ENCODE data around the gene ARMC9. TPM values are rescaled to one million over a fixed set of nuclear protein-coding genes. Genes with fewer than 3 reads are reported as not detected.

Gene ARMC9
- total and polyA plus RNA-seq, 2 of the 13 experiments (the other 11 are each of a cell fraction or from before 2014, with no cell fraction given), result 9.1 to 12.8 TPM

DNA sequence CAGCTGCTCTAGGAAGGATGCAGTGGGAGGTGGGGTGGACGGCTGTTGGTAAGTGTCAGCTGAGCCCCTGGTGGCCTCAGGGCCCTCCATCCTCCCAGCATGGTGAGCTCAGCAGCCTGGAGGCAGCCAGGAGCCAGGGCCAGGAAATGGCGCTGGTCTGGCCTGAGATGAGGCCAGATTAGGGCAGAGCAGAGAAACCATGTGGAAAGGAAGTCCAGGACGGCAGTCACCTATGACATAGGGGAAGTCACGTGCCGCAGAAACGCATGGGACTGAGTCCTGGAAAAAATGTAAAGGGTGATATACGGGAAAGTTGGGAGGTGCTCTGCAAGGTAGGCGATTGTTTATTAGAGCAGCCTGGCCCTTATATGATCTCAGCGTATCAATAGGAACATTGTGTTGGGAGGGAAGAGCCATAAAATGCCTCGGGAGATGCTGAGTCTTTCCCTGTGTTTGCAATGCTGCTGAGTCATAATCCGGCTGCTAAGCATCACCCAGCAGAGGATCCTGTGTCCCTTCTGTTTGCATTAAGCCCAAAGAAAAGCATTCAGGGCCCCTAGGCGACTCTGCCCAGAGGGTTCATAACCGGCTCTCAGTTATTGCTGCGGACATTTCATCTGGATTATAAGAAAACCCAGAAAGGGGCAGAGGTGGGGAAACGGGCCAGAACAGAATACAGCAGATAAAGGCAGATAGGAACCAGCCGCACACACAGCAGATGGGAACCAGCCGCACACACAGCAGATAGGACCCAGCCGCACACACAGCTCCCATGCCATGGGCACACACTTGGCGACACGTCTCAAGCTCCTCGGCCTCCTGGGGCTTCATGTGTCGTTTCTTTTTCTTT, 166.8 kb downstream of the ARMC9 start (continued):
- TF ChIP-seq, protein P1, sequence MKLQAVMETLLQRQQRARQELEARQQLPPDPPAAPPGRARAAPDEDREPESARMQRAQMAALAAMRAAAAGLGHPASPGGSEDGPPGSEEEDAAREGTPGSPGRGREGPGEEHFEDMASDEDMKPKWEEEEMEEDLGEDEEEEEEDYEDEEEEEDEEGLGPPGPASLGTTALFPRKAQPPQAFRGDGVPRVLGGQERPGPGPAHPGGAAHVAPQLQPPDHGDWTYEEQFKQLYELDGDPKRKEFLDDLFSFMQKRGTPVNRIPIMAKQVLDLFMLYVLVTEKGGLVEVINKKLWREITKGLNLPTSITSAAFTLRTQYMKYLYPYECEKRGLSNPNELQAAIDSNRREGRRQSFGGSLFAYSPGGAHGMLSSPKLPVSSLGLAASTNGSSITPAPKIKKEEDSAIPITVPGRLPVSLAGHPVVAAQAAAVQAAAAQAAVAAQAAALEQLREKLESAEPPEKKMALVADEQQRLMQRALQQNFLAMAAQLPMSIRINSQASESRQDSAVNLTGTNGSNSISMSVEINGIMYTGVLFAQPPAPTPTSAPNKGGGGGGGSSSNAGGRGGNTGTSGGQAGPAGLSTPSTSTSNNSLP (IDR thresholded peaks at IDR 0.05; ENCODE audit: low read depth, low read length), result peak; percentile 52; the same call in 1 of the 2 replicates
- TF ChIP-seq, protein P2, sequence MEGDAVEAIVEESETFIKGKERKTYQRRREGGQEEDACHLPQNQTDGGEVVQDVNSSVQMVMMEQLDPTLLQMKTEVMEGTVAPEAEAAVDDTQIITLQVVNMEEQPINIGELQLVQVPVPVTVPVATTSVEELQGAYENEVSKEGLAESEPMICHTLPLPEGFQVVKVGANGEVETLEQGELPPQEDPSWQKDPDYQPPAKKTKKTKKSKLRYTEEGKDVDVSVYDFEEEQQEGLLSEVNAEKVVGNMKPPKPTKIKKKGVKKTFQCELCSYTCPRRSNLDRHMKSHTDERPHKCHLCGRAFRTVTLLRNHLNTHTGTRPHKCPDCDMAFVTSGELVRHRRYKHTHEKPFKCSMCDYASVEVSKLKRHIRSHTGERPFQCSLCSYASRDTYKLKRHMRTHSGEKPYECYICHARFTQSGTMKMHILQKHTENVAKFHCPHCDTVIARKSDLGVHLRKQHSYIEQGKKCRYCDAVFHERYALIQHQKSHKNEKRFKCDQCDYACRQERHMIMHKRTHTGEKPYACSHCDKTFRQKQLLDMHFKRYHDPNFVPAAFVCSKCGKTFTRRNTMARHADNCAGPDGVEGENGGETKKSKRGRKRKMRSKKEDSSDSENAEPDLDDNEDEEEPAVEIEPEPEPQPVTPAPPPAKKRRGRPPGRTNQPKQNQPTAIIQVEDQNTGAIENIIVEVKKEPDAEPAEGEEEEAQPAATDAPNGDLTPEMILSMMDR (CRISPR knock-in tag; IDR thresholded peaks at IDR 0.05), result 0 out of 2 replicates have a peak, but pooled peaks have one; percentile 3
- TF ChIP-seq, protein P3, sequence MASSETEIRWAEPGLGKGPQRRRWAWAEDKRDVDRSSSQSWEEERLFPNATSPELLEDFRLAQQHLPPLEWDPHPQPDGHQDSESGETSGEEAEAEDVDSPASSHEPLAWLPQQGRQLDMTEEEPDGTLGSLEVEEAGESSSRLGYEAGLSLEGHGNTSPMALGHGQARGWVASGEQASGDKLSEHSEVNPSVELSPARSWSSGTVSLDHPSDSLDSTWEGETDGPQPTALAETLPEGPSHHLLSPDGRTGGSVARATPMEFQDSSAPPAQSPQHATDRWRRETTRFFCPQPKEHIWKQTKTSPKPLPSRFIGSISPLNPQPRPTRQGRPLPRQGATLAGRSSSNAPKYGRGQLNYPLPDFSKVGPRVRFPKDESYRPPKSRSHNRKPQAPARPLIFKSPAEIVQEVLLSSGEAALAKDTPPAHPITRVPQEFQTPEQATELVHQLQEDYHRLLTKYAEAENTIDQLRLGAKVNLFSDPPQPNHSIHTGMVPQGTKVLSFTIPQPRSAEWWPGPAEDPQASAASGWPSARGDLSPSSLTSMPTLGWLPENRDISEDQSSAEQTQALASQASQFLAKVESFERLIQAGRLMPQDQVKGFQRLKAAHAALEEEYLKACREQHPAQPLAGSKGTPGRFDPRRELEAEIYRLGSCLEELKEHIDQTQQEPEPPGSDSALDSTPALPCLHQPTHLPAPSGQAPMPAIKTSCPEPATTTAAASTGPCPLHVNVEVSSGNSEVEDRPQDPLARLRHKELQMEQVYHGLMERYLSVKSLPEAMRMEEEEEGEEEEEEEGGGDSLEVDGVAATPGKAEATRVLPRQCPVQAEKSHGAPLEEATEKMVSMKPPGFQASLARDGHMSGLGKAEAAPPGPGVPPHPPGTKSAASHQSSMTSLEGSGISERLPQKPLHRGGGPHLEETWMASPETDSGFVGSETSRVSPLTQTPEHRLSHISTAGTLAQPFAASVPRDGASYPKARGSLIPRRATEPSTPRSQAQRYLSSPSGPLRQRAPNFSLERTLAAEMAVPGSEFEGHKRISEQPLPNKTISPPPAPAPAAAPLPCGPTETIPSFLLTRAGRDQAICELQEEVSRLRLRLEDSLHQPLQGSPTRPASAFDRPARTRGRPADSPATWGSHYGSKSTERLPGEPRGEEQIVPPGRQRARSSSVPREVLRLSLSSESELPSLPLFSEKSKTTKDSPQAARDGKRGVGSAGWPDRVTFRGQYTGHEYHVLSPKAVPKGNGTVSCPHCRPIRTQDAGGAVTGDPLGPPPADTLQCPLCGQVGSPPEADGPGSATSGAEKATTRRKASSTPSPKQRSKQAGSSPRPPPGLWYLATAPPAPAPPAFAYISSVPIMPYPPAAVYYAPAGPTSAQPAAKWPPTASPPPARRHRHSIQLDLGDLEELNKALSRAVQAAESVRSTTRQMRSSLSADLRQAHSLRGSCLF (CRISPR knock-in tag; IDR thresholded peaks at IDR 0.05; ENCODE audit: borderline replicate concordance), result no peak
- TF ChIP-seq CBX1 (IDR thresholded peaks at IDR 0.05; ENCODE audit: low read depth) (no peak), ELF3 (CRISPR knock-in tag; IDR thresholded peaks at IDR 0.05) (peak; percentile 42; the same call in 1 of the 2 replicates), ATF7-NPFF (CRISPR knock-in tag; IDR thresholded peaks at IDR 0.05; ENCODE audit: low read depth) (0 out of 2 replicates have a peak, but pooled peaks have one; percentile 24), ZNF614 (CRISPR knock-in tag; IDR thresholded peaks at IDR 0.05; ENCODE audit: borderline replicate concordance) (0 out of 2 replicates have a peak, but pooled peaks have one; percentile 38), ZNF674 (CRISPR knock-in tag; IDR thresholded peaks at IDR 0.05; ENCODE audit: low read depth) (no peak), PAWR (CRISPR knock-in tag; IDR thresholded peaks at IDR 0.05; ENCODE audit: borderline replicate concordance) (no peak), MXD4 (CRISPR knock-in tag; IDR thresholded peaks at IDR 0.05) (no peak), TAF1 (CRISPR knock-in tag; IDR thresholded peaks at IDR 0.05) (0 out of 2 replicates have a peak, but pooled peaks have one; percentile 18), GFI1 (CRISPR knock-in tag; IDR thresholded peaks at IDR 0.05; ENCODE audit: borderline replicate concordance) (0 out of 2 replicates have a peak, but pooled peaks have one; percentile 25), CHCHD3 (CRISPR knock-in tag; IDR thresholded peaks at IDR 0.05) (0 out of 2 replicates have a peak, but pooled peaks have one; percentile 45), PHB2 (IDR thresholded peaks at IDR 0.05; ENCODE audit: partially characterized antibody) (no peak), ZNF570 (CRISPR knock-in tag; IDR thresholded peaks at IDR 0.05; ENCODE audit: borderline replicate concordance) (no peak), POLR2A (IDR thresholded peaks at IDR 0.05; ENCODE audit: insufficient read depth in 1 of 2, low read depth in 2 of 2, low read length in 2 of 2) (0 out of 4 replicates have a peak, but pooled peaks of 1 of the 2 experiments have one; percentile 37), ZFP1 (CRISPR knock-in tag; IDR thresholded peaks at IDR 0.05) (0 out of 2 replicates have a peak, but pooled peaks have one; percentile 27), NR2F6 (IDR thresholded peaks at IDR 0.05) (no peak), NR2F6 (CRISPR knock-in tag; IDR thresholded peaks at IDR 0.05) (no peak), NR2F2 (IDR thresholded peaks at IDR 0.05; ENCODE audit: borderline replicate concordance, low read depth) (no peak)
- TF ChIP-seq, protein P4, sequence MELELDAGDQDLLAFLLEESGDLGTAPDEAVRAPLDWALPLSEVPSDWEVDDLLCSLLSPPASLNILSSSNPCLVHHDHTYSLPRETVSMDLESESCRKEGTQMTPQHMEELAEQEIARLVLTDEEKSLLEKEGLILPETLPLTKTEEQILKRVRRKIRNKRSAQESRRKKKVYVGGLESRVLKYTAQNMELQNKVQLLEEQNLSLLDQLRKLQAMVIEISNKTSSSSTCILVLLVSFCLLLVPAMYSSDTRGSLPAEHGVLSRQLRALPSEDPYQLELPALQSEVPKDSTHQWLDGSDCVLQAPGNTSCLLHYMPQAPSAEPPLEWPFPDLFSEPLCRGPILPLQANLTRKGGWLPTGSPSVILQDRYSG (CRISPR knock-in tag; IDR thresholded peaks at IDR 0.05), result no peak

Measured in HepG2 (cell line).